Subcutaneous abdominal adipose tissue (tissue), 5 donors: ENCODE data around the gene TRAK1.

Source experiments
- H3K27ac ChIP-seq: one replicate; pipeline ENCODE4 v1.7.0; 2013; ENCODE audit warnings: low read depth, mild to moderate bottlenecking, inconsistent platforms, low read length, moderate library complexity
- H3K27me3 ChIP-seq, 5 donors: one replicate each; pipeline ENCODE4 v1.7.0; 2013; ENCODE audit warnings: low read length in 5 of 5, inconsistent platforms in 1 of 5; ENCODE audit not compliant: control insufficient read depth in 5 of 5, insufficient read depth in 4 of 5
- H3K36me3 ChIP-seq, 5 donors: one replicate each; pipeline ENCODE4 v1.7.0; 2013; ENCODE audit warnings: low read length in 5 of 5; ENCODE audit not compliant: control insufficient read depth in 5 of 5, insufficient read depth in 5 of 5
- H3K4me1 ChIP-seq, 5 donors: one replicate each; pipeline ENCODE4 v1.7.0; 2013; ENCODE audit warnings: low read length in 5 of 5, mild to moderate bottlenecking in 3 of 5, moderate library complexity in 1 of 5; ENCODE audit not compliant: control insufficient read depth in 5 of 5, insufficient read depth in 5 of 5
- H3K4me3 ChIP-seq, 5 donors: one replicate each; pipeline ENCODE4 v1.7.0; 2013; ENCODE audit warnings: low read length in 5 of 5, low read depth in 1 of 5
- H3K9ac ChIP-seq, 5 donors: one replicate each; pipeline ENCODE4 v1.7.0; 2013; ENCODE audit warnings: low read length in 5 of 5, mild to moderate bottlenecking in 4 of 5, moderate library complexity in 3 of 5
- H3K9me3 ChIP-seq, 5 donors: one replicate each; pipeline ENCODE4 v1.7.0; 2013; ENCODE audit warnings: low read length in 5 of 5; ENCODE audit not compliant: control insufficient read depth in 5 of 5
- donor health status: healthy.
- donor health status: healthy.
- donor health status: healthy.
- donor health status: healthy.
- donor health status: healthy.

TRAK1 gene

DNA sequence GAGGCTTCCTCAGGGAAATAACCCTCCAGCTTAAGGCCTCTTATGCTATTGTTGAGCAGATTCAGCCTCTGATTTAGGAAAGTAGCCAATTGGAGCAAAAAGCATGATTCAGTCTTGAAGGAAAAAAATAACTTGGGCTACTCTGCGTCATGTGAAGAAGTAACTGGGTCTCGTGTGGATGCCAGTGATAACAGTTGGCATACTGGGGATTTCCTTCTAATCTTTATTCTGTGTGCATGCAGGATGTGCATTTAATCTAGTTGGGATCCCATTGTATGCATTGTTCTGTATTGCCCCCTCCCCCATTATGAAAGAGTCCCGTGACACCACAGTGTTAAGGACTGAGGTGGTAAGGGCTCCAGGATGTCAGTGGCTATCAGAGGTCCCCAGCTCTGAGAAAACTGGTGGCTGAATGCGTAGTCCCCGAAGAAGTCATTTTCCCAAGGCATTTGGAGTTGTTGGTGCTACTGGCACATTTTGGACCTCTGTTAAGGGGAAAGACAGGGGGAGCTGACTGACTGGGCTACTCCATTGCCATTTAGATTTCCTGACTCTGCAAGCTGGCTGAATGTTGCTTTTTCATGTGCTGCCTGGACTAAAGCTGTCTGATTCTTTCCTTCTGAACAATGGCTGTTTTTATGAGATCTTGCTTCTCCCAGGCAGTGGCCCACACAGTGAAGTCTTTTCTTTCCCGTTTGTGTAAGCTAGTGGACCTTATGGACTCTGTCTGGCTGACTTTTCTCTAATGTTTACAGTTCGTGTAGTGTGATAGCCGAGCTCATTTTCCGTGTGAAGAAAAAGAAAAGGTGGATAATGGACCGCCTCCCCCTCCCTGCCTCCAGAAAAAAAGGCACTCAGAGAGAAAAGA is 38.4 kb upstream of the TRAK1 start:
- Histone ChIP-seq H3K36me3 (no peaks in the 10 kb centered on the region), H3K27me3 (no peaks in the 10 kb centered on the region), H3K9ac (peak overlapping the region in 4 of 5 donors; percentile 17 to 60 (median 48)), H3K27ac (peak overlapping the region; percentile 86), H3K4me1 (peaks cover 10 to 50% (median 47%) of the 10 kb centered on the region in 5 donors), H3K9me3 (no peaks in the 10 kb centered on the region), H3K4me3 (peak overlapping the region in 3 of 5 donors; percentile 1 to 31 (median 1))

DNA sequence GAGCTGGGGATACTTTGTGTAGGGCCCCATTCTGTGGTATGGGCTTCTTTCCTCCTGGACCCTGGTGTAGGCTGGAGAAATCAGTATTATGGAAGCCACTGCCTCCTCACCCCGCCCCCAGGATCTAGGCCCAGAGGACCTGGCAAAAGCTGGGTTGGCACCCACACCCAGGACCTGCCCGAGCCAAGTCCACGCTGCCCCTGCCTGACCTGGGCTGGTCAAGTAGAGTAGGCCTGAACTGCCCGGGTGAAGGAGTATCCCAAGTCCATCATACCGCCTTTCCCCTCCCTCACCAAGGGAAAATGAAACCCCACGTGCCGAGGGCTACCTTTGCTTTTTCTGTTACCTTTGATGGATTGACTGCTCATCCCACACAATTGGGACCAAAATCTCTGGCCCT is 37.7 kb upstream of the TRAK1 start:
- Histone ChIP-seq H3K4me3 (no peak overlapping the region), H3K36me3 (no peaks in the 10 kb centered on the region), H3K27me3 (no peaks in the 10 kb centered on the region), H3K4me1 (peaks cover 10 to 50% (median 43%) of the 10 kb centered on the region in 5 donors), H3K27ac (peak overlapping the region; percentile 86), H3K9ac (peak overlapping the region in 2 of 5 donors; percentile 10 to 36), H3K9me3 (no peaks in the 10 kb centered on the region)

DNA sequence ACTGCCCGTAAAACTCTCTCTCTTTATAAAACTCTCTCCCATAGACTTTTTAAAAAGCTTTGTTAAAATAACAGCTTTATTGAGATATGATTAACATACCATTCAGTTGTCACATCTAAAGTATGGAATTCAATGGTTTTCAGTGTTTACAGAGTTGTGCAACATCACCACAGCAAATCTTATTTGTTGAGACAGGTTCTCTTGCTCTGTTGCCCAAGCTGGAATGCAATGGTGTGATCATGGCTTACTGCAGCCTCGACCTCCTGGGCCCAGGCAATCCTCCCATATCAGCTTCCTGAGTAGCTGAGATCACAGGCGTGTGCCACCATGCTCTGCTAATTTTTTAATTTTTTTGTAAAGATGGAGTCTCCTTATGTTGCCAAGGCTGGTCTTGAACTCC is 35.9 kb upstream of the TRAK1 start:
- Histone ChIP-seq H3K27me3 (no peaks in the 10 kb centered on the region), H3K4me1 (peaks cover 10 to 50% (median 45%) of the 10 kb centered on the region in 5 donors), H3K27ac (peak overlapping the region; percentile 66), H3K4me3 (no peak overlapping the region), H3K9ac (no peak overlapping the region), H3K9me3 (no peaks in the 10 kb centered on the region), H3K36me3 (no peaks in the 10 kb centered on the region)

- H3K27ac ChIP-seq, result no peak overlapping the region
- no peaks in the 10 kb centered on the region for H3K27me3 ChIP-seq
- H3K36me3 ChIP-seq, result no peaks in the 10 kb centered on the region
- H3K4me1 ChIP-seq, result peaks cover 13 to 54% (median 50%) of the 10 kb centered on the region in 5 donors
- no peaks in the 10 kb centered on the region for H3K9me3 ChIP-seq
- no peak overlapping the region for H3K4me3 ChIP-seq
- no peak overlapping the region for H3K9ac ChIP-seq
Observed at GRCh38 chr3:42056840-42057239, 34.3 kb upstream of the TRAK1 start.

GRCh38 chr3:42057561-42058211 is 33.5 kb upstream of the TRAK1 start:
- no peaks in the 10 kb centered on the region for H3K9me3 ChIP-seq
- no peaks in the 10 kb centered on the region for H3K36me3 ChIP-seq
- H3K27ac ChIP-seq, result no peak overlapping the region
- no peaks in the 10 kb centered on the region for H3K27me3 ChIP-seq
- H3K4me3 ChIP-seq, result no peak overlapping the region
- no peak overlapping the region for H3K9ac ChIP-seq
- H3K4me1 ChIP-seq, result peaks cover 7 to 54% (median 50%) of the 10 kb centered on the region in 5 donors

DNA sequence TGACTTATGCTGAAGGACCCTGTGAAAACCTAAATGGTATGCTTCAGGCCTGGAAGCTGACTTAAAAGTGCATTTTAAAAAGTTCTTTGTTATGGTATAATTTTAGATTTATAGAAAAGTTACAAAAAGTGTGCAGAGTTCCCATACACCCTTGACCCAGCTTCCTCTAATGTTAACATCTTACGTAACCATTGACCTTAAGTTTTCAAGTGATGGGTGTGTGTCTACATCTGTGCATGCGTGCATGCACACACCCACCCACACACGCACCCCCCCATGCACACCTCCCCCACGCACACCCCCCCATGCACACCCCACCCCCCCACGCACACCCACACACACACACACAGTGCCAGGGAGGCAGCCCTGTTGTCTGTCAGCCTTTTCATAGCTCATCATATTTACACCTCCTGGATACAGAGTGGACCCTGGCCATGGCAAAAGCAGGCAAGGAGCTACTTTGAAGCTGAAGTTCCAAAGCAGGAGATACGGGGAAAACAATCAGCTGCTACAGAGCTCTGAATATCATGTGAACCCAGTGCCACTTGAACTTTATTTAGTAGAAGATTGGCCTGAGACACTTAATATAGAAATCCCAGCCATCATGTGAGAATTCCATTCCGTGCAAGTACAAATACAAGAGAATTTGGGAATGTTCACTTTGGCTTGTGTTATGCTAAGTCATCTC is 30.0 kb upstream of the TRAK1 start:
- Histone ChIP-seq H3K9ac (peak overlapping the region in 1 of 5 donors; percentile 52), H3K27me3 (no peaks in the 10 kb centered on the region), H3K9me3 (no peaks in the 10 kb centered on the region), H3K27ac (peak overlapping the region; percentile 89), H3K36me3 (no peaks in the 10 kb centered on the region), H3K4me1 (peaks cover 7 to 63% (median 50%) of the 10 kb centered on the region in 5 donors), H3K4me3 (no peak overlapping the region)

DNA sequence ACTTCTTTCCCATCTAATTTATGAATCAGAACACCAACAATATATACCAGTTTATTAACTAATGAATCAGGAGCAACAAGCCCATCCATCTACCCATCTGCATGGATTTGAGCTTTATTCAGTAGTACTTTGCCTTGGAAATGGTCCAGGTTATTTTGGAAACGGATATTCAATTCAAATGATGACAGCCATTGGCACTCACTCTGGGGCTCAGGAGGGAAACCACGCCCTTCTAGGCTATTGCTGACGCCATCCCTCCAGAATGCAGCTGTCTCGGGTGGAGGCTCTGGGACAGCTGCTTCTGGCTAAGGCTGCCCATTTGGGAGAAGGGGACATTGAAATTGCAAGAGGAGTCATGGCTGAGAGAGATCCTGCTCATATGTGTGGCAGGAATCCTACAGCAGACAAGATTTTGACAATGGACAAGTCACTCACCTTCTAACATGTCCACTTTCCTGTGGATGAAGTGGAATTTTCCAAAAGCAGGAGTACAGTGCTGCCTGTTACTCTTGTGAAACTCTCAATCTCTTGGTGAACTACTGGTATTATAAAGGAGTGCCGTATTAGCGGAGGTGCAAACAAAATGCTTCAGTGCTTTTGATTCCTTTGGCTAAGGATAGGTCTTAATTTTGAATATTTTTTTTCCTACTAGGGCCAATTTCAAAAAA is 29.3 kb upstream of the TRAK1 start:
- no peaks in the 10 kb centered on the region for H3K9me3 ChIP-seq
- H3K27ac ChIP-seq, result peak overlapping the region; percentile 89
- peaks cover 13 to 68% (median 56%) of the 10 kb centered on the region in 5 donors for H3K4me1 ChIP-seq
- H3K9ac ChIP-seq, result peak overlapping the region in 4 of 5 donors; percentile 21 to 85 (median 32)
- H3K36me3 ChIP-seq, result no peaks in the 10 kb centered on the region
- H3K27me3 ChIP-seq, result no peaks in the 10 kb centered on the region
- H3K4me3 ChIP-seq, result peak overlapping the region in 2 of 5 donors; percentile 12 to 14

- Histone ChIP-seq H3K36me3 (no peaks in the 10 kb centered on the region), H3K9me3 (no peaks in the 10 kb centered on the region), H3K27me3 (no peaks in the 10 kb centered on the region), H3K27ac (peak overlapping the region; percentile 89), H3K4me3 (no peak overlapping the region), H3K4me1 (peaks cover 13 to 68% (median 60%) of the 10 kb centered on the region in 5 donors), H3K9ac (peak overlapping the region in 4 of 5 donors; percentile 21 to 85 (median 32))
Observed at GRCh38 chr3:42062464-42062863, 28.7 kb upstream of the TRAK1 start.

DNA sequence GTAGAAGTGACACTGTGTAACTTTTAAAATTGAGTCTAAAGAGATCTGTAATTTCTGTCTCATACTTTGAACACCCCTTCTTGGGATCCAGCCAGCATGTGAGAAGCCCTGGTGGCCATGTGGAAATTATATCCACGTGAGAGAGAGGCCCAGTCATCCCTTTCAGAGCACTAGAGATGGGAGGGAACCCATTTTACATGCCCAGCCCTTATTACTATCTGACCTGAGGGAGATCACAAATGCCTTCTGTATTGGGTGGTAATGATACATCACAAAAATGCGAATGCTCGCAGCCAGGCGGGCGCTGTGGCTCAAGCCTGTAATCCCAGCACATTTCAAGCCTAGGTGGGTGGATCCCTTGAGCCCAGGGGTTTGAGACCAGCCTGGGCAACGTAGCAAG is 27.3 kb upstream of the TRAK1 start:
- H3K9ac ChIP-seq, result peak overlapping the region in 4 of 5 donors; percentile 16 to 62 (median 44)
- peak overlapping the region in 1 of 5 donors; percentile 26 for H3K4me3 ChIP-seq
- no peaks in the 10 kb centered on the region for H3K27me3 ChIP-seq
- peaks cover 15 to 80% (median 71%) of the 10 kb centered on the region in 5 donors for H3K4me1 ChIP-seq
- no peaks in the 10 kb centered on the region for H3K36me3 ChIP-seq
- no peaks in the 10 kb centered on the region for H3K9me3 ChIP-seq
- H3K27ac ChIP-seq, result peak overlapping the region; percentile 89
